GOT3 (cell line): ENCODE results near the gene BBS7.
A peak's percentile ranks its signal among the peaks of the same experiment; 100 is the strongest.

Experiments
- DNase-seq: peaks from one replicate; lab custom pipeline; 2025; ENCODE audit warnings: mixed read lengths; lab: John Stamatoyannopoulos, UW

BBS7 gene, protein sequence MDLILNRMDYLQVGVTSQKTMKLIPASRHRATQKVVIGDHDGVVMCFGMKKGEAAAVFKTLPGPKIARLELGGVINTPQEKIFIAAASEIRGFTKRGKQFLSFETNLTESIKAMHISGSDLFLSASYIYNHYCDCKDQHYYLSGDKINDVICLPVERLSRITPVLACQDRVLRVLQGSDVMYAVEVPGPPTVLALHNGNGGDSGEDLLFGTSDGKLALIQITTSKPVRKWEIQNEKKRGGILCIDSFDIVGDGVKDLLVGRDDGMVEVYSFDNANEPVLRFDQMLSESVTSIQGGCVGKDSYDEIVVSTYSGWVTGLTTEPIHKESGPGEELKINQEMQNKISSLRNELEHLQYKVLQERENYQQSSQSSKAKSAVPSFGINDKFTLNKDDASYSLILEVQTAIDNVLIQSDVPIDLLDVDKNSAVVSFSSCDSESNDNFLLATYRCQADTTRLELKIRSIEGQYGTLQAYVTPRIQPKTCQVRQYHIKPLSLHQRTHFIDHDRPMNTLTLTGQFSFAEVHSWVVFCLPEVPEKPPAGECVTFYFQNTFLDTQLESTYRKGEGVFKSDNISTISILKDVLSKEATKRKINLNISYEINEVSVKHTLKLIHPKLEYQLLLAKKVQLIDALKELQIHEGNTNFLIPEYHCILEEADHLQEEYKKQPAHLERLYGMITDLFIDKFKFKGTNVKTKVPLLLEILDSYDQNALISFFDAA

GRCh38 chr4:121869841-121870822 lies at the start of gene BBS7:
BBS7 (minus strand) TSS chr4:121870474; CDS start chr4:121870313, 161 bp downstream.
- DNase-seq = peak; percentile 73

GRCh38 chr4:121913667-121914066 lies 43.4 kb upstream of the BBS7 start:
- DNase-seq = no peak

- DNase-seq = no peak
These were observed 38.1 kb upstream of the BBS7 start for GRCh38 chr4:121908346-121908745.

- no peak for DNase-seq
These were observed 30.1 kb upstream of the BBS7 start for GRCh38 chr4:121900132-121900983.

DNA sequence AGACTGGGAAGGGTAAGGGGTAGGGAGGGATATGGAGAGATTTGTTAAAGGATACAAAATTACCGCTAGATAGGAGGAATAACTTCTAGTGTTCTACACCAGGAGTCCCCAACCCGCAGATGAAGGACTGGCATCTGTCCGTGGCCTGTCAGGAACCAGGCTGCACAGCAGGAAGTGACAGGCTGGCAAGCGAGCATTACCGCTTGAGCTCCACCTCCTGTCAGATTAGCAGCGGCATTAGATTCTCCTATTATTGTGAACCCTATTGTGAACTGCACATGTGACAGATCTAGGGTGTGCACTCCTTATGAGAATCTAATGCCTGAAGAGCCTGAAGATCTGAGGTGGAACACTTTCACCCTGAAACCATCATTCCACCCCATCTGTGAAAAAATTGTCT lies 27.9 kb upstream of the BBS7 start:
- no peak for DNase-seq

GRCh38 chr4:121888134-121888533 lies 17.9 kb upstream of the BBS7 start:
- no peak for DNase-seq

DNA sequence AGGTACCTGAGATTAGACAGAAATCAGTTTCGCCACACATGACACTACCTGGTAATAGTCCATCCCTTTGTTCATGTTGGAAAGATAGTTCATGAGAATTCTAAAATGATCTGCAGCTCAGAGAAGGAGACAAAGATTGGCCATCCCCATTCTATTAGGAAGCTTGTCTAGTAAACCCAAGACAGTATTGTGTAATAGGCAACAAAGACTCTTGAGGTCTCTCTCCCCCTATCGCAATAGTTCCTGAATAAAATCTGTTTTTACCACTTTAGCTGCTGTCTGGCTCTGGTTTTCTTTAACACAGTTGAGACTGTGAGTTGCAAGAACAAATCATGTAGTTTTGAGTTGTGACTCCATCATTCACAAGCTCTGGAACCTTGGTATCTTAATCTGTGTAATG lies 14.8 kb upstream of the BBS7 start:
- no peak for DNase-seq

DNA sequence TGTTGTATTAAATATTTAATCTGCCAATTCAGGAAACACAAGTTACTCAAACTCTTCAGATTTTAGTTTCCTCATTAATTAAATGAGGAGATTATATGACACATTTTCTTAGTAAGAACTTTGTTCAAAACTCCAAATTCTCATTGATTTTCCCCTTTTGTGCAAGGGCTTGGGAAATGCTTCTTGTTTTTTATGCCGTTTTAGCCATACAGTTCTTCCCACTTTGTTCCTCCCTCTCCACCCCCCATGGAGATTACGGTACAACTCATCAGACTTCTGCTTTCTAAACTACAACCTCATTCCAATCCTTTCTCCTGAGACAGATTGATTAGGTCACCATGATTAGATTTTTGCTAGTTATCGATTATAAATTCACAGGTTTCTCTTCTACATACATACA lies 10.9 kb upstream of the BBS7 start:
- DNase-seq = no peak

- DNase-seq = no peak
These were observed 8.9 kb upstream of the BBS7 start for GRCh38 chr4:121879135-121879534.

GRCh38 chr4:121877041-121877773 lies 6.9 kb upstream of the BBS7 start:
- DNase-seq = no peak

DNA sequence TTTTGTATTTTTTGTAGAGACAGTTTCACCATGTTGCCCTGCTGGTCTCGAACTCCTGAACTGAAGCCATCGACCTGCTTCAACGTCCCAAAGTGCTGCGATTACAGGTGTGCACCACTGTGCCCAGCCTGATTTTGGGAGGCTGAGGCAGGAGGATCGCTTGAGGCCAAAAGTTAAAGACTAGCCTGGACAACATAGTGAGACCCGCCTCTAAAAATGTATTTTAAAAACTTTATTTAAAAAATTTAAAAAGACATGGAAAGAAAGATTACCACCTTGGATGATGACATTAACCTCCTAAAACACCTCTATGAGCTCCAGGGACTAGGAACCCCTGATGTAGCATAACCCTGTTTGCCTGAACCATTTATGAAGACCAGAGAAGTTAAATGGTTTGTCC lies 5.8 kb upstream of the BBS7 start:
- DNase-seq = no peak

DNA sequence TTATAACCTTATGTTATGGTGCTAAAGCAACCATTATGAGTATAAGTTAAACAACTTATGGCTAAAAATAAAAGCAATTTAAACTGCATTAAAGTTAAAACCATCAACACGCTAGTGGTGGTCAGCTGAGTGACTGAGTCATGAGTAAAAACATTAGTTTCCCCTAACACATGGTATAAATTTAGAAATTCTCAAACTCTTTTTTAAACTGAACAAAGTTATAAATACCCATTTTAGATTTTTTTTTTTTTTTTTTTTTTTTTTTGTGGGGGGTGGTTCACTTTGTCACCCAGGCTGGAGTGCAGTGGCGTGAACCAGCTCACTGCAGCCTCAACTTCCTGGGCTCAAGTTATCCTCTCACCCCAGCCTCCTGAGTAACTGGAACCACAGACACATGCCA lies 5.4 kb upstream of the BBS7 start:
- DNase-seq = no peak

GRCh38 chr4:121873604-121874003 lies 3.3 kb upstream of the BBS7 start:
- no peak for DNase-seq

DNA sequence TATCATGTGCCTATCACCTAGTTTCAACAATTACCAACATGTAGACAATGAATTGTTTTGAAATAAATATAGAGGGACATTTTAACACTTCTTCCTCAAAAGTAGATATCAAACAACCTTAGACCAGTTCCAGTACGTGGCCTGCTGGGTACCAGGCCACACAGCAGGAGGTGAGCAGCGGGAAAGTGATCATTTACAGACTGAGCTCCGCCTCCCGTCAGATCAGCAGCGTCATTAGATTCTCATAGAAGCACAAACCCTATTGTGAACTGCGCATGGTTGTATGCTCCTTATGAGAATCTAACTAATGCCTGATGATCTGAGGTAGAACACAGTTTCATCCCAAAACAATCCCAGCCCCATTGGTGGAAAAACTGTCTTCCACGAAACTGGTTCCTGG lies 6.5 kb downstream of the BBS7 start:
- no peak for DNase-seq

DNA sequence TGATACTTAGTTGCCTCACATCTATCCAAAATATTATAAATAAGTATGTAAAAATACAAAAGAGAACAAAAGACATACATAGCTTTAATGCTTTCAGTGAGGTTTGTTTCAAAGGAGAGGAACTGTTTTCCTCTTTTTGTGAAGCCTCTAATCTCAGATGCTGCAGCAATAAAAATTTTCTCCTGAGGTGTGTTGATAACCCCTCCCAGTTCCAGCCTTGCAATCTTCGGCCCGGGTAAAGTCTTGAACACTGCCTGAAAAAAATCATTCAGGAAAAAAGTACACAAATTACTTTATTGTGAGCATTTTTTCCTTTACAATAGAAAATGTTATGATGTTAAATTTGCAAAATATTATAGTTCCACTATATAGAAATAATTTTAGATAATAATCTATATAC lies 8.8 kb downstream of the BBS7 start:
- no peak for DNase-seq

DNA sequence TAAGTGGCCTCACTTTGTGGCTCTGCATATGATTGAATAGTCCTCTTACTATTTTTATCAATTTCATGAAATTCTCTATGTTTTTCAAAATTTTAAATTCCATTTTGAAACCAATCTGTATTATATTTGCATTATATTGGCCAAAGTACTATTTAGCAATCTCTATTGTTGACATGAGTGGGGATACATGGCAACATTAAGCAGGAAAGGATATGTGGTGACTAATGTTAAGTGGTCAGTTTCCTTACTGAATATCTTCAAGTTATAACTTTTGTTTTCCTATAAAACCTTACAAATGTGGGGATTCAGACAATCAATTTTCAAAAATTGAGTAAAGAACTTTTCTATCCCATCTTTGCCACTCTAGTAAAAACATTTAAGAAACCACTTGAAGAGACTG lies 10.2 kb downstream of the BBS7 start:
- DNase-seq = no peak

GRCh38 chr4:121851354-121851753 lies 18.9 kb downstream of the BBS7 start:
- DNase-seq = no peak

DNA sequence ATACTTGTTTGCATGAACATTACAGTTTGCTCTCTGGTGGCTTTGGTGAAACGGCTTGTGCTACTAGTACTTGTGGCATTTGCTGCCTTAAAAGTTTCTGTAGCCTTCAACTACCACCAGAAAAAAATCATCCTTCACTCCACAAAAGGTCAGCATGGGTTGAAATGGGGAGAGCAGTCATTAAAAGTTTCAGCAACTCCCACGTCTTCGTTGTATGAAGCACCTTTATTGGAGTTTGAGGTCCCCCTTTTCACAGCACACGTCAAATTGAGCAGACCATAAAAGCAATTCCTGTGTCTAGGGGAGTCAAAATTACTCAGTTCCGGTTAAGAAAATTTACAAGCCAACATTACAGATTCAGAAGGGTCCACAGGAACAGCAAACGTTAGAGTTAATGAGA lies 23.6 kb downstream of the BBS7 start:
- DNase-seq = no peak

DNA sequence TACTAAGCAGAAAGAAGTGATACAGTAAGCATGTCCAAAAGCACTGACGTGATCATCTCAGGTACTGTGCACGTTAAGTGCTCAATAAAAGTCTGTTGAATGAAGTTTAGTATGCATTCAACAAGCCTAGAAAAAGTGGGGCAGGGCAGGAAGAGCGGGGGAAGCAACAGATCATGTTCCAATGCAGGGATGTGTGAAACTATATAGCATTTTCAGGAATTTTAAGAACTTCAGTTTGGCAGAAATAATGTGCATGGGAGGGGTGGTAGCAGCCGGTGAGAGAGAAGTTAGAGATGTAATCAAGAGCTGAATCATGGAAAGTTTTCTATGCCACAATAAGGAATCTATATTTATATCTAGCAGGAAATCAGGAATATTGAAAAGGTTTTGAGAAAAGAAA lies 27.4 kb downstream of the BBS7 start:
- DNase-seq = no peak

DNA sequence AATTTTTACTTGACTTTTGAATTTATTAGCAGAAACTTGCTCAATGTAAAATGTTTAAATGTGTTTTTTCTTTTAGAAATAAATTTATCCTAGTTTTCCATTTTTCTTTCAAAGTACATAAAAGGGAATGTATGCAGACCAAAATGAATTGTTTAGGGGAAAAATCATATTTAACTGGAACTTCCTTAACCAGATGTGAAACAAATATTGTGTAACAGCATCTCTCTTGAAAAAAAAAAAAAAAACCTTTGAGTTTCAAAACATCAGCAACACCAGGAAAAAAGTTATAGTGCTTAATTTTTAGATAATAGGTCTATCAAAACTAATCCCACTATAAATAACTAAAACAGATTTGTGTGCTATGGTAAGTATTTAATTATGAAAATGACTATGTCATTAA lies 32.1 kb downstream of the BBS7 start:
- DNase-seq = no peak

DNA sequence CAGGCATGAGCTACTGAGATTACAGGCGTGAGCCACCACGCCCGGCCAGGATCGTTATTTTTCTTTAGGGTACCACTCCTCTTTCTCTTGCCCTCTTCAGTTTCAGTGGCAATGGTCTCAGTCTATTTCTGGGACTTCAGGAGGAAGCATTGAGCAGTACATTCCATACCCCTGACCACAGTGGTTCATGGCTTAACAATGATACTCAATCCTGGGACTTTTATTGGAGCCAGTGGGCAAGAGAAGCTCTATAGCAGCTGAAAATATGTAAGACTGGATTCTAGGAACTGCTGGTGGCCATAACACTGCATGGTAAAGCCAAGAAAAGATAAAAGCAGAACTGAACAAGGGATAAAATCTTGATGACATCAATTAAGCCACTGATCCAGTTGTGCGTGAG lies 40.8 kb downstream of the BBS7 start:
- DNase-seq = no peak
